MM.1S (cell line): ENCODE measurements around the gene CYP8B1.

Experiments used
- EZH2 ChIP-seq: fragments of 300-600 bp; sonication (generic); optimal IDR thresholded peaks from 2 replicates; pipeline ENCODE3; 2017; ENCODE audit warnings: low read depth, mild to moderate bottlenecking, antibody characterized with exemption, low read length, mixed read lengths
- EZH2phosphoT487 ChIP-seq: fragments of 300-600 bp; sonication (generic); IDR thresholded peaks from 2 replicates; pipeline ENCODE4 v1.6.1; 2018; ENCODE audit warnings: antibody characterized with exemption, low read length
- TF ChIP-seq, protein P1 (sequence below): fragments of 300-600 bp; sonication (generic); IDR thresholded peaks from 2 replicates; pipeline ENCODE4 v1.5.1; 2016; ENCODE audit warnings: antibody characterized with exemption, low read length, mixed read lengths

DNA sequence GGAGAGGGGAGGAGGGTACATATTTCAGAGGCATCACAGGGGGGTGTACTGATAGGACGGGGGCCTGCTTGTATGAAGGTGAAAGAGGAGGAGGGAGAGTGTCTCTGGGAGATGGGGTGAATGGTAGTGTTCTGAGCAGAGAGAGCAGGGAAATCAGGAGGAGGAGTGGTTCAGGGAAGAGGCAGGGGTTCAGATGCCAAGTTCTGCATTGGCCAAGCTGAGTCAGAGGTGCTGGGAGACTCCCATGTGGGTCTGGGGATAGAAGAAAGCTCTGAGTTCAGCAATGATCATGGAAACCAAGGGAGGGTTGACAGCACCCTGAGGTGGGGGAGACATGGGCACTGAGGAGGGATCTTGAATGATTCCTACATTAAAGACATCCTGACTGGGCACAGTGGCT, 3.0 kb downstream of the CYP8B1 start:
- TF ChIP-seq, protein P1, sequence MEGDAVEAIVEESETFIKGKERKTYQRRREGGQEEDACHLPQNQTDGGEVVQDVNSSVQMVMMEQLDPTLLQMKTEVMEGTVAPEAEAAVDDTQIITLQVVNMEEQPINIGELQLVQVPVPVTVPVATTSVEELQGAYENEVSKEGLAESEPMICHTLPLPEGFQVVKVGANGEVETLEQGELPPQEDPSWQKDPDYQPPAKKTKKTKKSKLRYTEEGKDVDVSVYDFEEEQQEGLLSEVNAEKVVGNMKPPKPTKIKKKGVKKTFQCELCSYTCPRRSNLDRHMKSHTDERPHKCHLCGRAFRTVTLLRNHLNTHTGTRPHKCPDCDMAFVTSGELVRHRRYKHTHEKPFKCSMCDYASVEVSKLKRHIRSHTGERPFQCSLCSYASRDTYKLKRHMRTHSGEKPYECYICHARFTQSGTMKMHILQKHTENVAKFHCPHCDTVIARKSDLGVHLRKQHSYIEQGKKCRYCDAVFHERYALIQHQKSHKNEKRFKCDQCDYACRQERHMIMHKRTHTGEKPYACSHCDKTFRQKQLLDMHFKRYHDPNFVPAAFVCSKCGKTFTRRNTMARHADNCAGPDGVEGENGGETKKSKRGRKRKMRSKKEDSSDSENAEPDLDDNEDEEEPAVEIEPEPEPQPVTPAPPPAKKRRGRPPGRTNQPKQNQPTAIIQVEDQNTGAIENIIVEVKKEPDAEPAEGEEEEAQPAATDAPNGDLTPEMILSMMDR, result no peak
- TF ChIP-seq EZH2 (no peak), EZH2phosphoT487 (no peak)
